HG03280 (cell line): ENCODE measurements around the gene FOXD4.
"Not testable (repeated sequence)": the region's sequence is repeated elsewhere in the genome, so short reads cannot be mapped to it uniquely, and the experiment has no call there.

Experiments used
- ATAC-seq: cut with Tn5 transposase; IDR thresholded peaks from one replicate; pipeline ENCODE4 v1.9.1; 2021; ENCODE audit warnings: mild to moderate bottlenecking, moderate library complexity; ENCODE audit not compliant: unreplicated experiment

FOXD4 gene

GRCh38 chr9:94323-94722 lies 23.9 kb downstream of the FOXD4 start:
- not testable (repeated sequence) for ATAC-seq

- not testable (repeated sequence) for ATAC-seq
These were observed 24.3 kb downstream of the FOXD4 start for GRCh38 chr9:93909-94308.

GRCh38 chr9:90851-91250 lies 27.4 kb downstream of the FOXD4 start:
- ATAC-seq: not testable (repeated sequence)

GRCh38 chr9:88396-89037 lies 29.7 kb downstream of the FOXD4 start:
- peak; percentile 77 for ATAC-seq

DNA sequence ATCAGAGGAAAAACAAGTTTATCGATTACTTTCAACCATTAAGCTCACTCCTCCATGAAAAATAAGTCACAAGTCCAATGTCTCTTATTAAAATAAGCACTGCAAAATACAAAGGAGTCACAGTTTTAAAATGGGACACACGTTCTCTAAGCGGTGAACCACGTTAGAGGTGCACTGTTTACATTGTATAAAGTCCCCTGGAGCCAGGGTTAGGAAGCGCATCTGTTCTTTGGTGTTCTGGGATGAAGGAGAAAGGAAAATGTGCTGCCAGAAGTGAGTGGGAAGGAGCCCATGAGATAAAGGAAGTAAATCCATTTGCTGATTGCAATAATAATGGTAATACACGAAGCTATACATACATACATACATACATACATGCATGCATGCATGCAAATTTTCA lies 30.4 kb downstream of the FOXD4 start:
- not testable (repeated sequence) for ATAC-seq

DNA sequence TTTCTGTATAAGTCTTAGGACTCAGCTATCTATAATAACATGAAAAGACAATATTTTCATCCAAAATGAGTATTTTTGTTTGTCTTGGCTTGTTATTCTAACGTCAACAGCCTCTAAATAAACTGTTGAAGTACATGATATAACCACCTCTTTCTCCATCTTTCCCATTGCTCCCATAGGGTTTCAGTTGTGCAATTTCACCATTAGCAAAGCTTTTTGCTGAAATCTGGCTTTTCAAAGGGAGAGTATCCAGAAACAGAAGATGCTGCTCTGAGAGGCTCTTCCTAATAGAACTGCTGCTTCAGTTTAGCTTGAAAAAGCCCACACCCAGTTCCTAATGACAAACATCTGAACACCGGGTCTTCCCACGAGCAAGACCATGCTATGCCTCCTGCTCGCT lies 31.1 kb downstream of the FOXD4 start:
- not testable (repeated sequence) for ATAC-seq

- not testable (repeated sequence) for ATAC-seq
These were observed 31.5 kb downstream of the FOXD4 start for GRCh38 chr9:86697-87096.

- not testable (repeated sequence) for ATAC-seq
These were observed 35.1 kb downstream of the FOXD4 start for GRCh38 chr9:82932-83689.

- ATAC-seq: not testable (repeated sequence)
These were observed 39.9 kb downstream of the FOXD4 start for GRCh38 chr9:78333-78732.

DNA sequence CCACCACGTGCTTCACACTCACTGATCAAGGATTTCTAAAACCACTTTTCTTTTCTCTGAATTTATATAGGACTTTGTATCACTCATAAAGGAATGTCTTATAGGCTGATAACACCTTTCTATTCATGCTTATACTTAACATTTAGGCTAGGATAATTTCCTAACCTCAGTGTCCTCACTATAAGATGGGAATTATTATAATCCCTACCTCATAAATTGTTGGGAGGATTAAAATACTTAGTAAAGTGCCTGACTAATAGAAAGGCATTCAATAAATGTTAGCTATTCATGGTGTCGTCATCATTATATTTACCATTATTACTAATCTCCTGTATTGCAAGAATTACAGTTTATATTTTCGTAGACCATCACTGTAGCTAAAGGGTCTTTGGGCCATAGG lies 41.8 kb downstream of the FOXD4 start:
- not testable (repeated sequence) for ATAC-seq

- ATAC-seq: not testable (repeated sequence)
These were observed 44.2 kb downstream of the FOXD4 start for GRCh38 chr9:73900-74525.

DNA sequence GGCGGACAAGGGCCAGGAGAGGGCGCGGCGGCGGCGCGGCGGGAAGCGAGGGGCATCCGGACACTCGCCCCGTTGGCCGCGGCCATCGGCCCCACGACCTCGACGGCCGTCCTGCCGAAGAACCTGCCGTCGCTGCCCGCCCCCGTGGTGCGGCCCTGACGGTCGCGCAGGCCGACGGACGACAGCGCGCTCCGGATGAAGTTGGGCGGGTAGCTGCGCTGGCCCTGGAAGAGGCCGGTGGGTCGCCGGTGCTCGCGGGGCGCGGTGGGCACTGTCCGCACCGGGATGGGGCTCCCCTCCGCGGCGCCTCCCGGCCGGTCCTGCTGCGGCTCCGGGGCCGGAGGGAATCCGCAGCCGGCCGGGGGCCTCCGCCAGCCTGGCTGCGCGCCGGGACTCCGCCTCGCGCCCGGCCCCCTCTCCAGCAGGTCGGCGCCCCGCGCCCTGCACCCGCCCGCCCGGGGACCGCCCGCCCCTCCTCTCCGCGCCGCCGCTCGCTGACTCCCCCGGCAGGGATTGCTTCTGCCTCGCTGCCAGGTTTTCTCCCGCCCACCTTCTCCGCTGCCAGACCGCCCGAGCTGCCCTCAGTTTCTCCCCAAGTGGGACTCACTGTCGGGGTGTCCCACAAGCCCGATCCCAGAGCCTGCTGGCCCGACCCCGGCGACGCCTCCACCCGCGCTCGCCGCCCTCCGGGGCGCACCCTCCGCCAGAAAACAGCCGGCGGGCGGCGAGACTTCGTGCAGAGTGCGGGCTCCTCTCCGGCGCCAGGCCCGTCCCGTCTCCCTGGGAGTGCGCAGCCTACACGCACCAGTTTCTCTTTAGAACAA lies 44.9 kb downstream of the FOXD4 start:
- not testable (repeated sequence) for ATAC-seq
